ENCODE data around the gene DPF3. TPM values are rescaled to one million over a fixed set of nuclear protein-coding genes. Genes with fewer than 3 reads are reported as not detected.

Gene DPF3
- total RNA-seq, 3 donors from 2014 or later, result 9.3 to 21.9 (median 10.9) TPM

DNA sequence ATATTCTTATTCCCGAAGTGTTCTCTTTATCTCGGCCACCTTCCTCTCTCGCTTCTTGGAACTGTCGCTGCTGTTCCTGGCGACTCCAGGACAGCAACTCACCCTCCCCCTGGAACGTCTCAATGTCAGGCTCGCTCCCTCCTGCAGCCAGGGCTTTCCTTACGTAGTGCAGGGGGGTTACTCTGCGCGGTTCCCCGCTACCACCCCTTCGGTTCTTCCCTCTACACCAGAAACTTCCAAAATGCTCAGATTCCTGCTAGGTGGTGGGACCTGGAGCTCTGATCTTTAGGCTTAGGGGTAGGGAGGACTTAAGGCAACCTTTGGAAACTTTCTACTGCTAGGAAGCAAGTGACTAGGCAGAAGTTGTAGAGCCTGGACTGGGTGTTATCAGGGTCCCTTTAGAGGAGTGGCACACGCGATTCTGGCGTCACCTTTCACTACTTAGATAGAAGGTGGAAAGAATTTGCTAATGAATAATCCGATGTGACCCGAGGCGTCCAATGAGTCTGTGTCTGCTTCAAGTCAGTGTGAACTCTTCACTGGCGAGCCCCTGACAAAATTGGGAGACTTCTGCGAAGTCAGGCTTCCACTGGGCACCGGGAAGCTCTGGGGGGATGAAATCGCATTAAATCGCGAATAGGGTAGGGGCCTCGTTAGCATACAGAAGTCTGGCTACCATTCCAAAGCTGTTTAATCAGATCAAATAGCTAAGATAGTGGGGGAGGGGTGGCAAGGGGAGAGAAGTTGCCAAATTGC, 900 bp upstream of the DPF3 start:
- Histone ChIP-seq H3K36me3 (ENCODE audit: low read depth) (no peaks in the 10 kb centered on the region), H3K9me3 (no peaks in the 10 kb centered on the region), H3K4me3 (peak overlapping the region; percentile 3), H3K4me1 (ENCODE audit: low read depth) (peaks cover 10% of the 10 kb centered on the region)
- DNase-seq, result peak in 2 of 3 donors; percentile 44 to 53
- ATAC-seq, result peak; percentile 50
- TF ChIP-seq, protein P1, sequence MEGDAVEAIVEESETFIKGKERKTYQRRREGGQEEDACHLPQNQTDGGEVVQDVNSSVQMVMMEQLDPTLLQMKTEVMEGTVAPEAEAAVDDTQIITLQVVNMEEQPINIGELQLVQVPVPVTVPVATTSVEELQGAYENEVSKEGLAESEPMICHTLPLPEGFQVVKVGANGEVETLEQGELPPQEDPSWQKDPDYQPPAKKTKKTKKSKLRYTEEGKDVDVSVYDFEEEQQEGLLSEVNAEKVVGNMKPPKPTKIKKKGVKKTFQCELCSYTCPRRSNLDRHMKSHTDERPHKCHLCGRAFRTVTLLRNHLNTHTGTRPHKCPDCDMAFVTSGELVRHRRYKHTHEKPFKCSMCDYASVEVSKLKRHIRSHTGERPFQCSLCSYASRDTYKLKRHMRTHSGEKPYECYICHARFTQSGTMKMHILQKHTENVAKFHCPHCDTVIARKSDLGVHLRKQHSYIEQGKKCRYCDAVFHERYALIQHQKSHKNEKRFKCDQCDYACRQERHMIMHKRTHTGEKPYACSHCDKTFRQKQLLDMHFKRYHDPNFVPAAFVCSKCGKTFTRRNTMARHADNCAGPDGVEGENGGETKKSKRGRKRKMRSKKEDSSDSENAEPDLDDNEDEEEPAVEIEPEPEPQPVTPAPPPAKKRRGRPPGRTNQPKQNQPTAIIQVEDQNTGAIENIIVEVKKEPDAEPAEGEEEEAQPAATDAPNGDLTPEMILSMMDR (IDR thresholded peaks at IDR 0.05), result no peak
- intact Hi-C loops (cut with DNase I, micrococcal nuclease), result no loop called here

DNA sequence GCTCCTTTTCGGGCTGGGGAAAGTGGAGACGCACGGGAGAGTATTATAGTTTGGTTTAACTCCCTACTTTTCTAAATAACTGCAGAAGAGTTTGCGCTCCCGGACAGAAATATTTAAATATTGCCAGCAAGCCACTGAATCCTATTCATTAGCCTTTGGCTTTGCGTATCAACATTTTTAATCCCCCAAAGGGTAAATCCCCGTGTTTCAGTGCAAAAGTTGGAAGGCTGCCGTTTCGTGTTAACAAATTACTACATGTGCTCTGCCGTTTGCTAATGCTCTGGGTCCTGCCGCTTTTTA, 372 bp upstream of the DPF3 start:
- intact Hi-C loops (cut with DNase I, micrococcal nuclease), result no loop called here
- Histone ChIP-seq H3K9me3 (no peaks in the 10 kb centered on the region), H3K4me3 (peak overlapping the region; percentile 3), H3K36me3 (ENCODE audit: low read depth) (no peaks in the 10 kb centered on the region), H3K4me1 (ENCODE audit: low read depth) (peaks cover 10% of the 10 kb centered on the region)
- DNase-seq, result no peak
- TF ChIP-seq, protein P1 (IDR thresholded peaks at IDR 0.05), result no peak
- no peak for ATAC-seq

DNA sequence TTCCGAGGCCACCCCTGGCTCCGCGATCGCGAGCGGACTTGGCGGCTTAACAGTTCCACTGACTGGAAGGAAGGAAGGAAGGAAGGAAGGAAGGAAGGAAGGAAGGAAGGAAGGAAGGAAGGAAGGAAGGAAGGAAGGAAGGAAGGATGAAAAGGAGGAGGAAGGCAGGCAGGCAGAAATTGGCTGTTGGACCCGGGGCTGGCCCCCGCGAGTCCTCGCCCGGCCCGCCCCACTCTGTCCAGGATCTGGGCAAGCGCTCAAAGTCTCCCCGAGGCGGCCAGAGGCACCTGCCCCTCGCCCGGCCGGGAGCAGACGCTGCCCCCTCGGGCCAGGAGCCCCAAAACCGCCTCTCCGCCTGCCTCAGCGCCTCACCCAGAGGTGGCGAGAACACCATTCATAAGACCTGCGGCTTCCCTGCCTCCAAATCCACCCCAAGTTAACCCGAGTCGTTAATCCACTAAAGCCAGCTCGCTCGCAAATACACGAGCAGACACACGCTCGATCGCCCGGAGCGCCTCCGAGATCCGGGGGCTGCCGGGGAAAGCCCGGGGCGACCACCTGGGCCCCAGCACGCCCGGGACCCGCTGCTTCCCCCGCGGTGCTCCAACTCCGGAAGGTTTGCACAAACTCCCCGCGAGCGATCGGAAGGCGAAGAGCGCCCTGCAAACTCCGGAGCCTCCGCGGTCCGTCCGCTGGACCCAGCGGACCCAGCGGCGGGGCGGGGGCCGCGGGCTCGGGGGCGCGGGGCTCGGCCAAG, 844 bp downstream of the DPF3 start:
- ATAC-seq (peak; percentile 37), DNase-seq (peak; percentile 35 to 63 (median 56))
- Histone ChIP-seq H3K36me3 (ENCODE audit: low read depth) (no peaks in the 10 kb centered on the region), H3K4me1 (ENCODE audit: low read depth) (peaks cover 10% of the 10 kb centered on the region), H3K4me3 (peak overlapping the region; percentile 49), H3K9me3 (no peaks in the 10 kb centered on the region)
- TF ChIP-seq, protein P1 (IDR thresholded peaks at IDR 0.05), result no peak
- intact Hi-C loops (cut with DNase I, micrococcal nuclease), result no loop called here

DNA sequence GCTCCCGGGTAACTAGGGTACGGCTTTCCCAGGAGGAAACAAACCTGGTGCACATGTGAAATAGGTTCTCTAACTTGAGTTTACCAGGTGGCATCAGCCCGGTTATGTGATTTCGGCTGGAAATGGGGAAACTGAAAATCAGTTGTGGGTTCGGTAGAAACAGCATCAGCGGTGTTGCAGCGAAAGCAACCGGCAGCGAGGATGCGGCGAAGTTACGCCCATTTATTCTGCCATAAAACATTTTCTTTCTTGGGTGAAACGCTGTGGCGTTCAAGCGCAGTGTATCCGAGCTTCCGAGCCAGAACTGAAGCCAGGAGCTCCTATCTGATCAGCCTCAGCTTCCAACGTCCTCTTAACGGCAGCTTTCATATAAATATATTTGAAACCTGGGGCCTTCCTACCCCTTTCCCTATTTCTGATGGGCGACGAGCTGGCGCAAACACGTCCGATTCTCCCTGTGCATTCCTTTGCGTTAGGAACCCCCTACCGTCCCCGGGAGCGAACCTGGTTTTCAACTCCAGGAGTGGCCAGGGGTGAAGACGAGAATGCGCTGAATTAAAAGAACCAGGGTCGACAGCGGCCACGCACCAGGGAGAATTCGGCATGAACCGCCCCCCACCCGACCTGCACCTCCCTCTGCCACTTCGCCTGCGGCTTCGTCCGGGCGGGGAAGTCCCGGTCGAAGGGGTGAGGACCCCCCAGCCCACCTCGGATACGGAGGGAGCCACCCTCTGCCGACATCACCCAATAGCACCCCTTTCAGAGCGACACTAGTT, 1.6 kb downstream of the DPF3 start:
- TF ChIP-seq, protein P1 (IDR thresholded peaks at IDR 0.05), result no peak
- DNase-seq (peak; percentile 38 to 57 (median 46)), ATAC-seq (no peak)
- no peaks in the 10 kb centered on the region for H3K36me3 ChIP-seq (ENCODE audit: low read depth)
- H3K4me1 ChIP-seq (ENCODE audit: low read depth), result peaks cover 10% of the 10 kb centered on the region
- H3K4me3 ChIP-seq, result no peak overlapping the region
- H3K9me3 ChIP-seq, result no peaks in the 10 kb centered on the region
- intact Hi-C loops (cut with DNase I, micrococcal nuclease), result no loop called here

DNA sequence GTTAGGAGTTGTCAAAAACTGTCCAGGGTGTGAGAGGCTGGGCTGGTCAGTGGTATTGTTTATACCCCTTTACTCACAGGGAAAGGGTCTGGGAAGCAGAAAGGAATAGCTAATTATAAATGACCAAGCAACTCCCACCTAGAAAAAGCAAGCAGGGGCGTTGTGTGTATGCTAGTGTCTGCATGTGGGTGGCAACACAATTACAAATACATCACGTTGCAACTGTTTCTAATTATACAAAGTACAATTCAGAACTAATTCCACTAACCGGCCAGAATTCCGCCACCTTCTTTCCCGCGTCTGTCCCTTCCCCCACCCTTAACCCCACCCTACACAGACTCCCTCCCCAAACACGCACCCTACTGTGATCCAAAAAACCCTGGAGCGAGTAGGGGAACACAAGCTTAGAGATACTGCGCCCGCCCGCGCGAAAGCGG, 2.2 kb downstream of the DPF3 start:
- Histone ChIP-seq H3K36me3 (ENCODE audit: low read depth) (no peaks in the 10 kb centered on the region), H3K4me1 (ENCODE audit: low read depth) (peaks cover 10% of the 10 kb centered on the region), H3K4me3 (no peak overlapping the region), H3K9me3 (no peaks in the 10 kb centered on the region)
- no peak for ATAC-seq
- DNase-seq, result no peak
- TF ChIP-seq, protein P1 (IDR thresholded peaks at IDR 0.05), result no peak
- intact Hi-C loops (cut with DNase I, micrococcal nuclease), result no loop called here
